Omental fat pad (tissue), 4 donors: ENCODE results near the gene KCTD16. TPM values are rescaled to one million over a fixed set of nuclear protein-coding genes. Genes with fewer than 3 reads are reported as not detected.

Experiments used
- ATAC-seq: fragments of 150-250 bp; one replicate; pipeline ENCODE4 v1.9.1; 2016; ENCODE audit warnings: mild to moderate bottlenecking, moderate library complexity; ENCODE audit not compliant: low FRiP score
- DNase-seq: peaks from one replicate; pipeline ENCODE4 v3.0.0-alpha.2; 2019; ENCODE audit warnings: low spot score
- CTCF ChIP-seq, 3 donors: fragments of 450-650 bp; IDR thresholded peaks; one replicate each; pipeline ENCODE4 v1.5.1; 2016 to 2017; ENCODE audit warnings: antibody characterized with exemption in 3 of 3, mild to moderate bottlenecking in 3 of 3, moderate library complexity in 2 of 3
- total RNA-seq, 4 donors: library from RNA; depleted of rRNA; stranded (reverse); fragments of >200 nt; gene quantifications; one replicate each; pipeline ENCODE4 v1.1.0, GENCODE V29; 2016

KCTD16 gene
- total RNA-seq, 4 donors from 2014 or later, result 0.09 to 0.19 (median 0.16) TPM; not detected in 1

- ATAC-seq (no peak), DNase-seq (no peak)
- TF ChIP-seq CTCF (IDR thresholded peaks at IDR 0.05), result no peak
These were observed 22.0 kb downstream of the KCTD16 start for GRCh38 chr5:144192661-144193060.

GRCh38 chr5:144194144-144194543, 23.5 kb downstream of the KCTD16 start:
- DNase-seq (no peak), ATAC-seq (no peak)
- TF ChIP-seq CTCF (IDR thresholded peaks at IDR 0.05), result no peak

GRCh38 chr5:144195448-144195847, 24.8 kb downstream of the KCTD16 start:
- ATAC-seq (no peak), DNase-seq (no peak)
- no peak for TF ChIP-seq CTCF (IDR thresholded peaks at IDR 0.05)

GRCh38 chr5:144196612-144197011, 25.9 kb downstream of the KCTD16 start:
- ATAC-seq (no peak), DNase-seq (no peak)
- no peak for TF ChIP-seq CTCF (IDR thresholded peaks at IDR 0.05)

GRCh38 chr5:144198386-144198785, 27.7 kb downstream of the KCTD16 start:
- ATAC-seq (no peak), DNase-seq (no peak)
- TF ChIP-seq CTCF (IDR thresholded peaks at IDR 0.05), result no peak

- TF ChIP-seq CTCF (IDR thresholded peaks at IDR 0.05), result no peak
- no peak for ATAC-seq
- no peak for DNase-seq
These were observed 30.9 kb downstream of the KCTD16 start for GRCh38 chr5:144201588-144201987.

GRCh38 chr5:144202072-144202471, 31.4 kb downstream of the KCTD16 start:
- DNase-seq, result no peak
- no peak for ATAC-seq
- TF ChIP-seq CTCF (IDR thresholded peaks at IDR 0.05), result no peak
